NK-92 (cell line): ENCODE results near the gene GRIA4.
"Not testable (repeated sequence)": the region's sequence is repeated elsewhere in the genome, so short reads cannot be mapped to it uniquely, and the experiment has no call there.

ENCODE experiments used
- DNase-seq: peaks from one replicate; lab custom pipeline; 2025; ENCODE audit not compliant: unreplicated experiment; lab: John Stamatoyannopoulos, UW

The GRIA4 gene

DNA sequence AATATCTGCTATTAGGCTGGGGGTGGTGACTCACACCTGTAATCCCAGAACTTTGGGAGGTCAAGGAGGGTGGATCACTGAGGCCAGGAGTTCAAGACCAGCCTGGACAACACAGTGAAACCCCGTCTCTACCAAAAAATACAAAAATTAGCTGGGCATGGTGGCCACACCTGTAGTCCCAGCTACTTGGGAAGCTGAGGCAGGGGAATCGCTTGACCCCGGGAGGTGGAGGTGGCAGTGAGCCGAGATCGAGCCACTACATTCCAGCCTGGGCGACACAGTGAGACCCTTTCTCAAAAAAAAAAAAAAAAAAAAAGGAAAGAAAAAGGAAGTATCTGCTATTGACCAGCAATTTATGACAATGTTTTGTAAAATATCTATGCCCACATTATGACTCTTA lies 176.0 kb downstream of the GRIA4 start:
- not testable (repeated sequence) for DNase-seq

DNA sequence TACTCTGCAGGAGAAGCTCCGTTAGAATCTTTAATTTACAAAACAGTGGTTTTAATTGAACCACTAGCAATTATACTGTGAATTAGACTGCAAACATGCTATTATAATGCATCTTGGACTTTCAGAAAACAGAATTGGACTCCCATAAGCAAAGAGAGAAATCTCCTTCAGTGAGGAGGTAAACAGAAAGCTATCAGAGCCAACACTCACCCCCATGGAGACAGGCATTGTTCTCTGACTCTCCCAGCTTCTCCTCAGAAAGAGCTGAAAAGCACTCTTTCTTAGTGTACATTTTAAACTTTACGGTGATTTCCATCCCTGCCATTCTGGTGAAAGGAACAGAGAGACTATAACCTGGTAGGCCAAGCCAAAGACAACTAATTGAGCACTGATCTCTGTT lies 176.9 kb downstream of the GRIA4 start:
- no peak for DNase-seq

DNA sequence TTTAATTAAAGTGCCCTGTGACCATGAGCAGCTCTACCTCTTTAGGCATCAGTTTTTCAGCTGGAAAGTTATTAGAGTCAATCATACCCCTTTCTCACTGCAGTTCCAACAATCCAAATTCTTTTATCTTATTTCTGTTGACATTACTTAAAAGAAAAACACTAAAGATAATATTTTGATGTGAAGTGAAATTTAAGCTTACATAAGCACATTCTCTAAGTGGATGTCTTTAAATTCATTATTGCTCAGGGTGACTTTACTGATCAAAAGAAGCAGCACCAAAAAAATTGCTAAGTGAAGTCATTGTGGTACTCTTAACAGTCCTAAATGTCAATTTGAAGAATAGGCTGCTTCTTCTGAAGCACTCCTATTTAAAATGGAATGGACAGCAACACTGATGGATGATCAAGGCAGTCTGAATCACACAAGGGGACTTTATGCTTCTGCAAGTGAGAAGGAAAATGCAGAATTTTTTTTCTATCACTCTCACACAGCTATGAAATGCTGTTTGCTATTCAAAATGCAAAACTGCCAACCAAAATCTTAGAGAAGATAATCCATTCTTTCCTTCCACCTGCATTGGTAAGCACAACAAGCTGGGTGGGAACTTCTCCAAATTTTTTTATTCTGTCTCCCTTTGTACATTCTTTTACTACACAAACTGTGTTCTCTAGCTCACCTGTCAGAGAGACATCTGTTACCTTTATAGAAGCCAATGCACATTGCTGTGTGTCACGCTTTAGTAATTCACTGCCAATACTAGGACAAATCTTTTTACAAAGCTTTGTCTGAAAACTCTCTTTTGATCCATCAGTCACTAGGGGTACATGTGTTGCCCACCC lies 179.9 kb downstream of the GRIA4 start:
- no peak for DNase-seq

DNA sequence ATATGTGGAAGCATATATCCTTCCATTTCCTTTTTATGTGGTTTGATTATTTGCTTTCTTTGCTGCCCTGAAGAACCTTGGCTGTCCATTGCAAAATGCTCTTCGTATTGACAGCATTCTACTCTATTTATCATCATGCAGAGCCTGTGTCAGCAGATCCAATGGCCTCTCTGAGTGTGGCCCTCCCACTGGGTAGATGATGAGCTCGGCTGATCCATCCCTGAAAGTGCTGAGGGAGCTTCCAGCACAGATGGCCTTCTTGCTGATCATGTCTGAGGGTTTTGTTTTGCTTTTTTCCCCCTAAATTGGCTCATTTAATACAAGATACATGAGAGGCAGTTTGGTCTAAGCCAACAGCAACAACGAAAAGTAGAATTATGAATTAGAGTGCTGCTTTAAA lies 181.0 kb downstream of the GRIA4 start:
- no peak for DNase-seq

DNA sequence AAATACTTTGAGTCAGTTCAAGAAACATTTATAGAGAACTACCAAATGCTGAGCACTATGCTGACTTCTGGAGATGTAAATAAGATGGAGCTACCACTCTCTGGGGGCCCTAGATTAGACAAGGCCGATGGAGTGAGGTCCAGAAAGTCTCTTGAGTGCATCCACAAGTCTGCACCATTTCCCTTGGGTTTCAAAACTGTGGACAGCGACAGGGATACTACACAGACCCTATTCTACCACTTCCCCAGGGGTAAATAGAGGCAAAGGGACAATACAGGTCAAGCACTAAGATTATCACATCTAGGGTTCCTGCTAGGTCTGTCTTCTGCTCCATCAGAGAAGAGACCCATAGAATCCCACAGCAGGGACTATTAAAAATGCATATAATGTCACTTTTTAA lies 183.2 kb downstream of the GRIA4 start:
- DNase-seq, result no peak

DNA sequence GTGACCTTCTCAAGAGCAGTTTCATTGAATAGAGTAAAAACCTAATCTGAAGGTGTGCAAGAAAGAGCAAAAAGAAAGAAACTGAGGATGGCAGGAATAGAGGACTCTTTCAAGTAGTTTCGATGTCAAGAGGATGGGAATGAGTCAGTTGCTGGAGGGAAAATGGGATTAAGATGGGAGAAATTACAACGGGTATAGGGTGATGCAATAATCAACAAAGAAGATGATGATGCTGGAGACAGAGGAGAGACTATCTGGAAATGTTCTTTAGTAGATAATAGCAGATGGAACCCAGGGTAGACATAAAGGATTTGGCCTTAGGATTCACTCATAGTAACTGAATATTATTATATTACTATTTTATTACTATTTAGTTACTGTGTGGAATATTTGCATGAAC lies 189.4 kb downstream of the GRIA4 start:
- no peak for DNase-seq

DNA sequence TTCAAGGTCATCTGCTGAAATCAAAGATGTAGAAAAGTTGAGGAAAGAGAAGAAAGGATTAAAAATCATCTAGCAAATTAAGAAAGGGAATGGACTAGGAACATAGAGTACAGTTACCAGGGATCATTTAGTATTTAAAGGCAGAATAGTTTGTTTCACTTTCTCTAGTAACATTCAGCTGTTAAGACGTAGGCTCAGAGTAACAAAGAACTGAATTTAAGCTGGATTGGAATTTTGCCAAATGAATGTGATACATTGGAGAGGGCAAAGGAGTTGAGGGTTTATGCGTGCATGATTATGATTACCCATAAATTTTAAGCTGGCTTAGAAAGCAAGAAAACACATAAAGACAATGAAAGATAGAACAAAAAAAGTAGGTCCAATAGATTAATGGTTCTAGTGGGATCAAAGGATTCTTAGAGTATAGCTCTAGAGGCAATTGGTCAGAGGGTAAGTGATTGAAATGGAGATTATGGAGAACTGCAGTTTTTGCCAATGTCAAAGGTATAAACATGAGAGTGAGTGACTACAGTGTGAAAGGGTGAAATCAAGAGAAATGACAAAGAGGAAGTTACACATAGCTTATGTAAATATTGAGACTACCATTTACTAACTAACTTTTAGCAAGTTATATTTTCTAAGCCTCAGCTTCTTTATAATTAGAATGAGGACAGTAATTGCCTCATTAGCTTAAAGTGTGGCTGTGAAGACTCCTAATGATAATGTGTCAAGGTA lies 190.0 kb downstream of the GRIA4 start:
- no peak for DNase-seq

DNA sequence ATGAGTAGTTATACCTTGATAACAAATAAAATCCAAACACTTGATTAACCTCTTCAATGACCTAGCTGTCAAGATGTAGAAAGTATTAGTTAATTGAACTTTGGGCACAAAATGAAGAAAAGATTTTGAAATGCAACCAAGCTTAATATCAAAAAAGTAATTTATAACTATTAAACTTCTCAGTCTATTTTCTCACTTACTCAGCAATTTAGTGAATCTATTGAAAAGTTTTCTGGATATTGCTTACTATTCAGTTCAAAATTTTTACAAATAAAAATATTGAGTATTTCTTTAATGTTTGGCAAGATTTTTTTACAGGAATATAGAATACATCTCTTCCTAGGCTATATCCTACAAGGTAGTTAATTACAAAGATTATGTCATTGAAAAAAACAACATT lies 192.5 kb downstream of the GRIA4 start:
- DNase-seq, result no peak

DNA sequence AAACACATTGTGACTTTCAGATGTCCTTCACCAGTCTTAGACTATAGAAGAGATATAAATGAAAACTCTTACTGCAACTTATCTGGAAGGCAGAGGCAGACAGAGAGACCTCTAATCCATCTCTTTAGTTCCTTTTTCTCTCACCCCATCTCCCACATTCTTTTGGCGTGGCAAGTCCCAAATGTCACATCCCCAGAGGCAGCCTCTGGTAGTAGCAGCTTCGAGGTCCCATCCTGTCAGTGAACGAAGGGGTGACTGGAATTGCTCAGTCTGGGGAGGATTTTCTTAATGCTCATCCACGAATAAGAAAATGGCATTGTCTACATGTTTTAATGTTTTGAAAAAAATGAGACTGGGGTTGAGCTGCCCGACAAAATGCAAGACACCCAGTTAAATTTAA lies 201.4 kb downstream of the GRIA4 start:
- no peak for DNase-seq

DNA sequence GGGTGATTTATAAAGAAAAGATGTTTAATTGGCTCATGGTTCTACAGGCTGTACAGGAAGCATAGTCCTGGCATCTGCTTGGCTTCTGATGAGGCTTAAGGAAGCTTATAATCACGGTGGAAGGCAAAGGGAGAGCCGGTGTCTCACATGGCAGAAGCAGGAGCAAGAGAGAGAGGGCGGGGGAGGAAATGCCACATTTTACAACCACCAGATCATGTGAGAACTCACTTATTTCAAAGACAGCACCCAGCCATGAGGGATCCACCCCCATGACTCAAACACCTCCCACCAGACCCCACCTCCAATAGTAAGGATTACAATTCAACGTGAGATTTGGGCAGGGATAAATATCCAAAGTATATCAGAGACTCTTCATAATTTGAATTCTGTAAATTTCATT lies 211.5 kb downstream of the GRIA4 start:
- no peak for DNase-seq

DNA sequence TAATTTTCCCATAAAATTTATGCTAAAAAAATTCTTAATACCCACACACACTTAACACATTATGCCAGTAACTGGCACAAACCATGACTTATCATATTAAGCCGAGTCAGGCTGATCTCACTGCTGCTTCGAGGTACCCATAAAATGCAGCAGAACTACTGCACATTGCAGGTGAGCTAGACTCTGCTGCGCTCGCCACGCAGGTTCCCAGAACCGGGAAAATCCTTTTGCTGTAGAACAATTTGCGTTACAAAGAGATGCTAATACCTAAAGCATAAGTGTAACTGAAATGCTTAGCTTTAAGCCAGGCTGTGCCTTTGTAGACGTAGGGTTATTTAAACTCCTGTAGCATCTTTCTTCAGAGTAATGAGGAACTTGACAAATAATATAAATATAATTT lies 211.9 kb downstream of the GRIA4 start:
- DNase-seq, result no peak

DNA sequence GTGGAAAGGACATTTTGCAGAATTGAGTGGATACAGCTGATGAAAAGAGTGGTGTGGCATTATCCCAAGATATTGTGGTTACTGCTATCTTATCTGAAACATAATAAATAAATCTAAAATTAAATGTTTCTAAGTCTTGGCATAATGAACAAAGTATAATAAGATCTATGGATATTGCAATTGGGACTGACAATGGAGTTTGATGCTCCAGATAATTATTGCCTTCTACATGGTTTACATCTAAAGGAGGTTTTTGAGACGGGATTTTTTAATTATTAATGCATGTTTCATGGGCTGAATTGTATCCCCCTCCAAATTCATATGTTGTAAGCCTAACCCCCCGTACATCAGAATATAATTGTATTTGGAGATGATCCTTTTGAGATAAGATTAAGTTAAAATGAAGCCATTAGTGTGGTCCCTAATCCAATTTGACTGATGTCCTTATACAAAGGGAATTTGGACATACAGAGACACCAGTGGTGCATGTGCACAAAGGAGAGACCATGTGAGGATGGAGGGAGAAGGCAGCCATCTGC lies 213.7 kb downstream of the GRIA4 start:
- DNase-seq, result no peak

DNA sequence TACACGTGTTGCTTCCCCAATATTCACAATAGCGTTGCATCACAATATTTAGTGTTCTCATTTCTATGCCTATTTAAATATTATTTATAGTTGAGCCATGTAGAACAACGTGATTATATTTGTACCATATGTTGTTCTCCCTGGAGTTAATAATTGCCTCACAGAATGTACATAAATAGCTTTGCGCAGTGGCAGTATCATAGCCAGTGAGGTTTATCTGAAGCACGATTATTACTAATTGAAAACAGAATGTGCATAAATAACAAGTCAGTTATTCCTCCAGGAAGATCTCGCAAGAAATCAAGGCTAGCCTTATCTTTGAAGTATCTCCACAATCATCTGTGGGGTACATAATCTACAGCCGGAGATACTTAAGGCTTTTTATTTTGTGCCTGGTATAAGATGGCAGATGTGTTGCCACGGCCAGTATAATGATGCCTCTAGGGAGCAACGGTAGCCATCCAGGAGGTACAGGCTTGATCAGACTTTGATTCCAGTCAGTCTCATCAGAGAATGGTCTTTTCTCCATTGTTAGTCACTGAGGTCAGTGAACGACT lies 214.7 kb downstream of the GRIA4 start:
- DNase-seq, result no peak

DNA sequence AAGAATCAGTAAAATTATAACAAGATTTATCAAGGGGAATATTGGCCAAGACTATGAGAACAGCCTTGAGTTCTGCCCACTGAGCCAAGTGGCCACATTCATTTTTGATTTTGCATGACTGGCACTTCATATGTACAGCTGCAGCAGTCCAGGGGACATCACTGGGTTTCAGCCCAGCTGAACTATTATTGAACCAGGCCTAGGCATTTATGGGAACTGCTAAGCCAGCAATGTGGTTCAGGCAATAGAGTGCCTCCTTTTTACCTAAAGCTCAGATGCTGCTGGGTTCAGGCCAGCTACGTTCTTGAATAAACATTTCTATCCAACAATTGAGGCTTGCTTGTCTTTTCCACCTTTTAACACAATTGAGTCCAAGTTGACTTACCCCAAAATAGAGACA lies 215.3 kb downstream of the GRIA4 start:
- DNase-seq, result no peak

DNA sequence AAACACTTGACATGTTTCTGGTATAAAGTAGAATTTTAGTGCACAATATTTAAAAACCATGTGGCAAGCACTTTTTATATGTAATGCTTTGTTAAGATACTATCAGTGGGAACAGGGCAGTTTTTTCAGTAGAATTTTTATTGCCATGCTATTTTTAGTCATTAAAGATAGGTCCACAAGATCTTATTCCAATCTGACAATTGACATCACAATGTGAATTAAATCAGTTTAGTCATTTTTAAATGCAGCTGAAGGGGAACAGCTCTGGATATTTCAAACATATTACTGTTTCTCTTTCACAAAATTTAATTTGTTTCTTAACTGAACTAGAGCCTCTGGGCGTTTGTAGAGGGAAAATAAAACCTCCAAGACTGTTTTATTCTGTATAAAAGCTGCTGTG lies 218.0 kb downstream of the GRIA4 start:
- no peak for DNase-seq

DNA sequence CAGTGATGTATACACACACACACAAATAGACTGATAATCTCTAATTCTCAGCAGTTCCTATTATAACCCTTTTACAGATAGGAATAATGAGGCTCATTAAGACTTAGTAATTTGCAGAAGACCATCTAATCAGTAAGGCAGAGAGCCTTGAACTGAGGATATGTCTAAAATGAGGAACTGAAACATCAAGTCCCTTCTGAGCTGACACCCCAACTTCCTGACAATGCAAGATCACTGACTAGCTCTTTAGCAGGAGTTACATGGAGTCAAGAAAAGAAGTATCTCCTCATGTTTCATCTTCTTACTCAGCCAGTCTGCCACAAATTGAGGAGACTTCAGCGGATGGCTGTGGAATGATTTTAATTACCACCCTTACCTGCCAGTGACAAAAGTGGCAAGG lies 219.2 kb downstream of the GRIA4 start:
- DNase-seq, result no peak

DNA sequence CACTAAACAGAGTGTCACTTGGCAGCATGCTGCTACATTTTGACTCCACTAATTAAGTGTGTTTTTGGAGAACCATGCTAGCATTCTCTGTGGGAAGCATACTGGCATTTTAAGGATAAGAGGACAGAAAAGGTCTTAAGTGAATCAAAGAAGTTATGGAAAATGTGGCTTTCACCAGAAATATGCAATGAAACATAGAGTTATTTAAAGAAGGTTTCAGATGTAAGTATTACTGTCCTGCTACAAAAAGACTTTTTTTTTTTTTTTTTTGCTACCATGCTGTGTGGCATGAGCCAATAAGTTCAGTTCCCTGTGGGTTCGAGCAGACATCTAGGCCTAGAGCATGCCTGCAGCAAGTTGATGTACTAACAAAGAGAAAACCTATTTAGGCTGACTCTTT lies 224.6 kb downstream of the GRIA4 start:
- no peak for DNase-seq

DNA sequence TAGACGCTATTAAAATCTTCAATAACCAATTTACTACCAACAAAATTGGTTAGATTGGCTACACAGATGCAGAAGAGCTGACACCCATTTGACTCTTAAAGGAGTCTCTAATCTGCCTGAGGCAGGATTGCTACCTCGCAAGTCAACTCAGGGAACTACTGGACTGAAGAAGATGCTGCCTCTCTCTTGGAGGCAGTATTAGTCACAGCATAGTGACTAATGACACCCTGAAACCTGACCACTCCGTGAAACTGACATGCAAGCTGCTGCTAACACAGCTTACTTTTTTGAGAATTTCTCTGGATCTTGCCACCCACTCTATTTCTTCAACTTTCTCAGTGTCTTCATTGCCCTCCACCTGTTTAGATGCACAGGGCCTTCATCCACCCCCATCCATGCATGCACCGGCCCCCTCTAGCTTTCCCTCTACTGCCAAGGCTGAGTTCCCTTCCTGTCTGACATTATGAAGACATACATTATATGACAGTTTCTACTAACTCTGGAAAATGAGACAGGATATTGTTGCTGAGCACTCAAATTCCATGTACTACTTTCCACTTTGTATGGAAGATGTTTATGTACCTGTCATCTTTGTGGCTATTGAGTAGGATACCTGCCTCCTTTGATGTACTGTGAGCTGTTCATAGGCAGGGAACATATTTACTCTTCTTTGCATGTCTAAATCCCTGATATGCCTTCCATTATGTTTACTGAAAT lies 229.0 kb downstream of the GRIA4 start:
- DNase-seq, result no peak

DNA sequence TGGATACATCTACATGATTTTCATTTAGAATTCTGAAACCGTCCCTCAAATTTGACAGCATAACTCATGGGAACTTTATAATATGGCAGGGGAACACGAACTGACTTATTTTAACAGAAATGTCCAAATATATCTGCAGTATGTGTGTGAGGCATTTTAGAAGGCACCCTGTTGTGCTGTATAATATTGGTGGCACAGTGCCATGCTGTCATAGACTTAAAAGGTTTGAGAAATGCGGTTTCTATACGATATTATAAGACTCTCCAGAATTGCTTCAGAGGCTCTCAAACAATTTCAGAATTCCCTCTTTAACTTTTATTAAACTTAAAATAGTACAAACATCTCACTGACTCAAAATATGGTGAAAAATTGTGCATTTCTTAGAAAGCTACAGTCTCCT lies 230.5 kb downstream of the GRIA4 start:
- no peak for DNase-seq

DNA sequence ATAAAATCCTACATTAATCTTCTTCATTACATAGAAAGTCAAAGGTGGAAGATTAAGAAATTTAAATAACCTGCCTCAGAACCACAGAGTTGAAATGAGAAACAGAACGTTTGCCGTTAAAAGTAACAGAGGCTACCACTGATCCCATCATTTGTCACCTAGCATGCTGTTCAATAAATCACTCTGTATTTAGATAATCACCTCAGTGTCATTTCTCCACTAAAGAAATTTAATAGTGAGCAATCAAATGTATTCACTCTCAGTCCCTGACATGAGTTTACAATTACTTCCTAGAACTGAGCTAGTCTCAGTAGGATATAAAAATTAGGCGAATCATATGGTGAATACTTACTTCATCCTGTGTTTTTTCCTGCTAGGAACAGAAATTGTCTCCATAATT lies 242.5 kb downstream of the GRIA4 start:
- DNase-seq, result no peak

DNA sequence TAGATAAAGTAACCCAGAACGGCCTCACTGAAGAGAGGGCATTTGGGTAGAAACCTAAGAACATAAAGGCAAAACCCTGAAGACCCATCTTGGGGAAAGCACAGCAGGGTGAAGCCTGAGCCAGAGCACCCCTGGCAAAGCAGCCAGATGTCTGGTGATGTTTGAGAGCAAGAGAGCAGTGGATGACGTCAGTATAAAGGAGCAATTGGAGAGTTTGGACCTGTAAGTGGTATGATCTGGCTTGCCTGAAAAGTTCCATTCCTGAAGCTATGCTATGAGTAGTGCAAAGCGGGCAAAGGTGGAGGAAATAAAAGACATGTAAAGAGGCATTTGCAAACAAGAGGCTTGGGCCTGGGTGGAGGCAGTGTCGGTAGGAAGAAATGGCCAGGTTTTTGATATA lies 244.4 kb downstream of the GRIA4 start:
- DNase-seq, result no peak
